ENCODE measurements around the gene CHRM5.
"Not testable (repeated sequence)": the region's sequence is repeated elsewhere in the genome, so short reads cannot be mapped to it uniquely, and the experiment has no call there.

Gene CHRM5

DNA sequence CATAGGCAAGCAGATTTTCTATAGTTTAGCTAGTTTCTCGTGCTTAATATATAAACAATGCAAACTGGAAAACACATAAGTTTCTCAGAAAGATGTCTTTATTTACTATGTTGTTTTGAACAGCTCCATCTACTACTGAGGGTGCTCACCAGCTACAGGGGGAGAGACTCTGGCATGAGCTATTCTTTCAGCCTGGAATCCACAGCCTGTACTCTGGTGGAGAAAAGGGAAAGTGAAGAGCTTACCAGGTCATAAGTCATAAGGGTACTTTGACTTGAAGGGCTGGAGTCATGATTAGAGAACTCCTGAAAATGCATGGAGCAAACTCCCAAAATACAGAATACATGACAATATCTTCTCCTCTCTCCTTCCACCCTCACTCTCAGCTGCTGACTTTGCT, 75.1 kb downstream of the CHRM5 start:
- no peak for DNase-seq (ENCODE audit: low spot score)

DNA sequence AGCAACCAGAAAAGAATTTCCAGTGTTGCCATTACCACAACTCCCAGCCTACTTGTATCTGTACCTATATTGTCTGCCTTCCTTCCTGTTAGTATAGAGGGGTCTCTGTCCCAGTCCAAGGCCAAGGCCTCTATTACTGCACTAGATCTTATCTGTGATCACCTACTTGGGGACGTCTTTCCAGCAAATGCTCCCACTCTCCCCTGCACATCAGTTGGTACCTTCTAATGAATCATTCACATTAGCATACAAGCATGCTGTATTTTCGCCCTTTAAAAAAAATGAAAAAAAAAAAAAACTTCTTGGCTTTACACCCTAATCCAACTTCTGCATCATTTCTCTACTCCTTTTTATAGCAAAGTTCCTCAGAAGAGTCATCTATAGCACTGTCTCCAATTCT, 75.5 kb downstream of the CHRM5 start:
- DNase-seq (ENCODE audit: low spot score): no peak

DNA sequence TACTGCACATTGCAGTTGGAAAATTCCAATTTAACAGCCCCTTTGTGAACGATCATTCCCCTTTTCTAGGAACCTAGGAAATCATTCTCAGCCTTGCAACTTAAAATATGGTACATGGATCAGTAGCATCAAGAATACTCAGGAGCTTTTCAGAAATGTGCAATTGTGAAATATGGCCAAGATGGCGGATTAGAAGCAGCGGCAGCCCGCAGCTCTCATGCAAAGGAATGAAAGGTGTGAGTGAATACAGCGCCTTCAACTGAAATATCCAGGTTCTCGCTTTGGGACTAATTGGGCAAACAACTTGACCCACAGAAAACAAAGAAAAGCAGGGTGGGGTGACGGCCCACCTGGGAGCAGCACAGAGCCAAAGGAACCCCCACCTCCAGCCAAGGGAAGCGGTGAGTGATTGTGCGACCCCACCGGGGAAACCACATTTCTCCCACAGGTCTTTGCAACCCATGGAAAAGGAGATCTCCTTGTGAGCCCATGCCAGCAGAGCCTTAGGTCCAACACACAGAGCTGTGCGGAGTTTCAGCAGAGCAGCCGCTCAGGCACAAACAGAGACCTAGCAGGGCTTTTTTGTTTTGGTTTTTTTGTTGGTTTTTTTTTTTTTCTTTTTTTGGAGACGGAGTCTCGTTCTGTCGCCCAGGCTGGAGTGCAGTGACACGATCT, 78.3 kb downstream of the CHRM5 start:
- no peak for DNase-seq (ENCODE audit: low spot score)

DNA sequence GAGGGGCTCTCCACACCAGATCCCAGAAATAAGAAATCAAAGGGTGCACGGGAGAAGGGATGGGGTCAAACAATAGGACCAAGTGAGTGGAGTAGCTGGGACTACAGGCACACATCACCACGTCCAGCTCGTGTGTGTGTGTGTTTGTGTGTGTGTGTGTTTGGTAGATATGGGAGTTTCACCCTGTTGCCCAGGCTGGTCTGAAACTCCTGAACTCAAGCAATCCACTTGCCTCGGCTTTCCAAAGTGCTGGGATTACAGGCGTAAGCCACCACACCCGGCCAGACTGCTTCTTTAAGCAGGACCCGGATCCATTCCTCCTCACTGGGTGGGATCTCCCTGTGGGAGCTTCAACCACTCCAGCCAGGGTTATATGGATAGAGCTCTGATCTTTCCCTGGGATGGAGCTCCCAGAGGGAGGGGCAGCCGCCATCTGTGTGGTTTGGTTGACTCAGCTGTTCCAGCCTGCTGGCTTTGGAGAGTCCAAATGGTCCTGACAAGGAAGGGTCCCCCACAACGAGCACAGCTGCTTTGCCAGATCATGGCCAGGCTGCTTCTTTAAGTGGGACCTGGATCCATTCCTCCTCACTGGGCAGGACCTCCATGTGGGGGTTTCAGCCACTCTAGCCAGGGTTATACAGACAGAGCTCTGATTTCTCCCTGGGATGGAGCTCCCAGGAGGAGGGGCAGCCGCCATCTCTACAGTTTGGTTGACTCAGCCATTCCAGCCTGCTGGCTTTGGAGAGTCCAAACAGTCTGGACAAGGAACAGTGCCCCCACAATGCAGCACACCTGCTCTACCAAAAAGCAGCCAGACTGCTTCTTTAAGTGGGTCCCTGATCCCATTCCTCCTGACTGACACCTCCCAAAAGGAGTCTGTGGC, 79.8 kb downstream of the CHRM5 start:
- DNase-seq (ENCODE audit: low spot score): no peak

DNA sequence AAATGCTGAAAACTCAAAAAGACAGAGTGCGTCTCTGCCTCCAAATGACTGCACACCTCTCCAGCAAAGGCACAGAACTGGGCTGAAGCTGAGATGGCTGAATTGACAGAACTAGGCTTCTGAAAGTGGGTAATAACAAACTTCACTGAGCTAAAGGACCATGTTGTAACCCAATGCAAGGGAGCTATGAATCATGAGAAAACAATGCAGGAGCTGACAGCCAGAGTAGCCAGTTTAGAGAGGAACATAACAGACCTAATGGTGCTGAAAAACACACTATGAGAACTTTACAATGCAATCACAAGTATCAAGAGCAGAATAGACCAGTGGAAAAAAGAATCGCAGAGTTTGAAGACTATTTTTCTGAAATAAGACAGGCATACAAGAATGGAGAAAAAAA, 80.8 kb downstream of the CHRM5 start:
- no peak for DNase-seq (ENCODE audit: low spot score)

DNA sequence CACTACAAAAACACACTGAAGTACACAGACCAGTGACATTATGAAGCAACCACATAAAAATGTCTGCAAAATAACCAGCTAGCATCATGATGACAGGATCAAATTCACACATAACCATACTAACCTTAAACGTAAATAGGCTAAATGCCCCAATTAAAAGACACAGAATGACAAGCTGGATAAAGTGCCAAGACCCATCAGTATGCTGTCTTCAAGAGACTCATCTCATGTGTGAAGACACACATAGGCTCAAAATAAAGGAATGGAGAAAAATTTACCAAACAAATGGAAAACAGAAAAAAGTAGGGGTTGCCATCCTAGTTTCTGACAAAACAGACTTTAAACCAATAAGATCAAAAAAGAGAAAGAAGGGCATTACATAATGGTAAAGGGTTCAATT, 82.1 kb downstream of the CHRM5 start:
- not testable (repeated sequence) for DNase-seq (ENCODE audit: low spot score)

DNA sequence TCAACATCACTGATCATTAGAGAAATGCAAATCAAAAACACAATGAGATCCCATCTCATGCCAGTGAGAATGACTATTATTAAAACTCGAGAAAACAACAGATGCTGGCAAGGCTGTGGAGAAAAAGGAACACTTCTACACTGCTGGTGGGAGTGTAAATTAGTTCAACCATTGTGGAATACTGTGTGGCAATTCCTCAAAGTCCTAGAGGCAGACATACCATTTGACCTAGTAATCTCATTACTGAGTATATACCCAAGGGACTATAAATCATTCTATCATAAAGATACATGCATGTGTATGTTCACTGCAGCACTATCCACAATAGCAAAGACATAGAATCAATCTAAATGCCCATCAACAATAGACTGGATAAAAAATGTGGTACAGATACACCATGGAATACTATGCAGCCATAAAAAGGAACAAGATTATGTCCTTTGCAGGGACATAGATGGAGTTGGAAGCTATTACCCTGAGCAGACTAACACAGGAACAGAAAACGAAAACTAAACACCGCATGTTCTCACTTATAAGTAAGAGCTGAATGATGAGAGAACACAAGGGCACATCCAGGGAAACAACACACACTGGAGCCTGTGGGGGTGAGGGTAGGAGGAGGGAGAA, 85.9 kb downstream of the CHRM5 start:
- no peak for DNase-seq (ENCODE audit: low spot score)

DNA sequence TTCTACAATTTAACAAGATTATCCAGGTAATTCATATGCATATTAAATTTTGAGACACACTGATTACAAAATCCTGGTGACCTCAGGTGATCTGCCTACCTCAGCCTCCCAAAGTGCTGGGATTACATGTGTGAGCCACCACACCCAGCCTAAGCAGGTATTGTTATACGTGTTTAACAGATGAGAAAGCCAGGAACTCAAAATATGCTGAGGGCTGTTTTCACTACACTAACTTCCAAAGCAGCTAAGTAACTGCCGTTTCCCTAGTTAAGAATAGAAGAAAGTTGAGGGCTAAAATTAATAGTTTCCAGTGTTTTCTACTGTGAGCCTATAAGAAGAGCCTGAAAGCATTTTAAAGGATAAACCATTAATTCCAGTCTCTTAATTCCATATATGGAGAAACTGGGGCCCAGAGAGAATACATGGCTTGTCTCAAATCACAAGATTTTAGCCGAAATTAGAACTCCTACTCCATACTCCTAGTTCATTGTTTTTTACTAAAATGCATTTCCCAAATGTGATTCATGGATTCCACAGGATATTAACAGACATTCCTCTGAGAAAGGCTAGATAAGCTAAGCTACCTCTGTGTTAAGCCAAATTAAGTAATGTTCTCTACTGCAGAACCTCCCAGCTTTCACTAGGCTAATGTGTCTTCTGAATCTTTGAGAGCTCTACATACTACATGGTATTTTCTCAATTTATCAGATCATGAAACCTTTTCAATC, 87.7 kb downstream of the CHRM5 start:
- no peak for DNase-seq (ENCODE audit: low spot score)

DNA sequence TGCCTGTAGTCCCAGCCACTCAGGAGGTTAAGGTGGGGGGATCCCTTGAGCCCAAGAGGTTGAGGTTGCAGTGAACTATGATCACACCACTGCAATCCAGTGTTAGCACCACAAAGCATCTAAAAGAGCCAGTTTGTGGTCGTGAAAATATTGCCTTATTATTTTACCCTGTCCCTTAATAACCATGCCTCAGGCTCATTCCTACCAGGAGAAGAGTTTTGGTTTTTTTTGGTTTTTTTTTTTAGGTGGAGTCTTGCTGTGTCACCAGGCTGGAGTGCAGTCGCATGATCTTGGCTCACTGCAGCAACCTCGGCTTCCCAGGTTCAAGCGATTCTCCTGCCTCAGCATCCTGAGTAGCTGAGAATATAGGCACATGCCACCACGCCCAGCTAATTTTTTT, 88.6 kb downstream of the CHRM5 start:
- DNase-seq (ENCODE audit: low spot score): no peak

DNA sequence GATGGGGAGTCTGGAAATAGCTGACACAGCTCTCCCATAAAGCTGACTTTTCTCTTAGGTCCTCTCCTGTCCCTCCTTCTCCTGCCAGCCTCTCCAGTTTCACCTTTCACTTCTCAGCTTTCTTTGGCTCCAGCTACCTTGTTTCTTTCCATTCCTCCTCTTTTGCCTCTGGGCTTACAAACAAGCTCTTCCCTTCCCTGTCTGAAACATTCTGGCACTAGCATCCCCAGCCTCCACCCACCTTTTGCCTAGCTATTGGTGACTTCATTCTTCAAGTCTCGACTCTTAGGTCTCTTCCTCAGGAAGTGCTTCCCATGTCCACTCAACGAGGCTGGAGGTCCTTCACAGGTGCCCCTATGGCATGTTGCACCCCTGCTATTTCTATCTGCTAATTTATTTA, 91.2 kb downstream of the CHRM5 start:
- DNase-seq (ENCODE audit: low spot score): no peak

DNA sequence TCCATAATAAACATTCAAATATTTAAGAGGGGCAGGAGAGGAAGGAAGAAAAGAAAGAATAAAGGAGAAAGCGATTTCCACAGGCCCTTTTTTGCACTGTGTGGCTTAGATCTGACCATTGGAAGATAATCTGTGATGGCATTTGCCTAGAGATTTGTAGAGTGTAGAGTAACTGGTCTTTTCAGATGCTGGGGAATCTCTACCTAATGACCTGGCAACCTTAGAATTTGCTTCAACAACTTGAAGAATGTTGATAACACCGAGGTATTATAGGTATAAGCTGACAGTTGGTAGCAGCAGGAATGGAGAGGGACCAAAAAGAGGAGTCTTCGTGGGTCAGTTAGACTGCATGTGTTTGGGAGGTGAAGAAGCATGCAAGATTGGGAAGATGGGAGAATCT, 91.6 kb downstream of the CHRM5 start:
- DNase-seq (ENCODE audit: low spot score): no peak

DNA sequence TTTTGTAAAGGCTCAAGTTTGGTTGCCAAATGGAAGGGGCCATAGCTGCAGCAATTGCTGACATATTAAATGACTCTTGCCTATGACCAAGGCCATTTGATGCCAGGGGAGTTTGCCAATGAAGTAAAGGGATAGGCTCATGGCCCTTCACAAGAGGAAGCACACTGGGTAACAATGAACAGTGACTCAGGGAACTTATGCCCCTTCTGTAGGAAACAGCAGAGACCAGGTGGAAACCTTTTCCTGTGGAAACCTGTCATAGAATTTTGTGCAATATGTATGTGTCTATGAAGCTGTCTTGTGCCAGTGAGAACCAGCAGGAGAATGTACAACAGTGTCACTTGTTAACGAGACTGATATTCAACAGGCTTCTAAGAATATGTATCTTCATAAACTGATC, 96.1 kb downstream of the CHRM5 start:
- no peak for DNase-seq (ENCODE audit: low spot score)

DNA sequence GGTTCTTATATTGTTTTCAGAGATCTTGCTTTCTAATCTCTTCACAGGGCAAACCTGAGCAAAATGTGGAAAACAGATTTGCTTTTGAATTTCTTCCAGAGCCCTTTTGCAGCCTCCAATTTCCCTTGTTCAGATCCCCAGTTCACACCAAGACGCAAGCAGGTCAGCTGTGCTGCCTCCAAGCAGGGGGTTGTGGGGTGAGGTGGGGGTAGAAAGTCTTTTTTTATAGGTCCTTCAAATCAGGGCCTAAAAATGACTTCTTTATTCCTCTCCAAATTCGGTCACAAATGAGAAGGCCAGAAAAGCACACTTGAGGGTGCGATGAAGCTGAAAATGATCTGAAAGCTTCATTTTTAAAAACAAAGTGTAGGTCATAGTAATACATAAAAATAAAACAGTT, 97.0 kb downstream of the CHRM5 start:
- no peak for DNase-seq (ENCODE audit: low spot score)

DNA sequence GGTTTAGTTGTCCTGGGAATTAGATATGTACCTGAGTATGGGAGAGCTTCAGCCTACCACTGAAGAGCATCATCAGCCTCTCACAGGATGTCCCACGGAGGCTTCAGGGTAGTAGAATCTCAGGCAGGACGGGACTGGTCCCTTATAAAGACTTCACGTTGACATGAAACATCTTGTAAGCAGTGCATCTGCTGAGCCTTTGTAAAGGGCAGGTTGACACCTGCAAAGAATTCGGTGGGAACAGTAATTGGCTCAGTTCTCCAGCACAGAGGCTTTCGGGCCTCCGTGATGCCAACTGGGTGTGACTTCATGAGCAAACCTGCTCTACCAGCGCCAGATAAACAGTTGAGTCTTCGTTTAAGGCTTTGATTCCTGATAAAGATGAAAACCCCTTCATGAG, 97.6 kb downstream of the CHRM5 start:
- DNase-seq (ENCODE audit: low spot score): no peak

DNA sequence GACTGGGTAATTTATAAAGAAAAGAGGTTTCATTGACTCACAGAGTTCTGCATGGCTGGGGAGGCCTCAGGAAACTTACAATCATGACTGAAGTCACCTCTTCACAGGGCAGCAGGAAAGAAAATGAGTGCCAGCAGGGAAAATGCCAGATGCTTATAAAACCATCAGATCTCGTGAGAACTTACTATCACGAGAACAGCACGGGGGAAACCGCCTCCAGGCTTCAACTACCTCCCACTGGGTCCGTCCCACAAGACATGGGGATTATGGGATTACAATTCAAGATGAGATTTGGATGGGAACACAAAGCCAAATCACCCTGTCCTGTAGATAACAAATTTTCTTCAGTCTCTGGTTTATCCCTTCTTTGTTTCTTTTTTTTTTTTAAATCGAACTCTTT, 101.7 kb downstream of the CHRM5 start:
- DNase-seq (ENCODE audit: low spot score): no peak

DNA sequence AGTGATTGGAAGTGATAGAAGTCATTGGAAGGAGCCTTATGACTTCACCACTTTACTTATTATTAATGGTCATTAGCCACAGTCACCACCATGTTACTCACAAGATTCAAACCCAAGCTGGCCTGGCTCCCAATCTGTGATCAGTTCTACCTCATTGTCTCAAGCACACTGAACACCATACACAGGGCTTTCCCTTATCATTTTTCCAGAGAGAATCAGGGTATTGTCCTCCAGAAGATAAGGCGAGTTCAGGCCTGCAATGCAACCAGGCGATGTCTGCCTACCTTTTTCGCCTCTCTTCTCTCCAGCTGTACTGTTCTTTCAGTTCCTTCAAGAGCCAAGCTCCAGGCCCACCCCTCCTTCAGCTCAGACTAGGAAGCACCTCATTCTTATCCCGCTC, 108.5 kb downstream of the CHRM5 start:
- no peak for DNase-seq (ENCODE audit: low spot score)

DNA sequence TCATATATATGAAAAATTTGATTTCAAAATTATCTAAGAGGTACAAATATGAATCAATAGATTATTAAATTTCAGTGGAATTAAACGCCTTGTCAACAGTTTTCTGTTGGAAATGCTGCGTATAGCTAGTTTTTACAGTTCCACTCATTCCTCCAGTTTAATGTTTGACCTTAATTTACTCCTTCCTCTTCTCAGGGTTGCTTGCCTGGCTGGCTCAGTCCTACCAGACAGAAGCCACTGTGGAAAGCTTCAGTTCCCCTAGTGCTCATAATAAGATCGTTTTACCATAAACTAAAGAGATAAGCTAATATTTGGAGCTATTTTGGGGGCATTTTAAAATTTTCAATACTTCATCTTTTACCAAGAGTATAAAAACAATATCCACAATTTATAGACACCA, 110.6 kb downstream of the CHRM5 start:
- DNase-seq (ENCODE audit: low spot score): no peak

DNA sequence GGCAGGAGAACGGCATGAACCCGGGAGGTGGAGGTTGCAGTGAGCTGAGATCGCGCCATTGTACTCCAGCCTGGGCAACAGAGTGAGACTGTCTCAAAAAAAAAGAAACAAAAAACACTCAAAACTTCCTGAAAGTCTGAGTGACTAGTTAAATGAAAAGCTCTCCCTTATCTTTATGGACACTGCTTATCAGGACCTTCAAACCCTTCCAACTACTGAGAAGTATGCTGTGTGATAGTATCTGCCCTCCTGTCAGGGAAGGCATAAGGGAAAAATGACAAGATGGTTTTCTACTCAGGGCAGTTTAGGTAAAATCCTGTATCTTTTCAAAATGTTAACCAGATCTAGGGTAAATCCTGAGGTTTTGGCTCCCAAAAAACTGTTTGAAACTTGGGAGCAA, 111.6 kb downstream of the CHRM5 start:
- DNase-seq (ENCODE audit: low spot score): no peak

DNA sequence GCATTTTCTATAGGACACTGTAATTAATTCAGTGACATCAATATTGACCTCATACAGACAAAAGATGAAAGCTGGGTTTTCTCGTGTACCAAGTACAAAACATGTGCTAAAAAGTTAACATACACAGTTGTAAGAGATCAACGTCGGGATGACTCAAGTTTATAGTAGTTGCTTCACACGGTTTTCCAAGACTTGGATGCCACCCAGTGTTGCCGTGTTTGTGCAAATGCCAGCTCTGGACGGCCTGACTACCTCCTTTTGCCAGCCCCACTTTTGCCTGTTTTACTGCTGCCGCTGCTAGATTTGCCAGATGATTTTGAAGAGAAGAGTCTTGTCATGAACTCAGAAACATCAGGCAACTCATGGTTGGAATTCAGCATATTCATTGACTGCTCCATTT, 115.8 kb downstream of the CHRM5 start:
- DNase-seq (ENCODE audit: low spot score): no peak

DNA sequence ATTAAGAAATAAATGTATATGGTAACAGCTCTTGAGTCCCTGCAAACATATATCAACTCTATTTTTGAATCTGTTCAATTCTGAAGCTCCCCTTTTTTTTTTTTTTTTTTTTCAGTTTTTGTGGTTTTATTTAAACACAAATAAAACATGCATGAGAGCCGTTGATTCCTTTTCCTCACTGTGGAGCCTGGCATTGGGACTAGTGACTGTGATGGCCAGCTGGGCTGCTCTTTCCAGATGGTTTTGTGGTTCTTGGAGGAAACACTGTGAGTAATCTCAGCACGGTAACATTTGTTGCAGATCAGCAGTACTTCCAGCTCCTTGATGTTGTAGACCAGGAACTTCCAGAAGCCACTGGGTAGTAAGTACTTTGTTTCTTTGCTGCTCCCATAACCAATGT, 117.4 kb downstream of the CHRM5 start:
- DNase-seq (ENCODE audit: low spot score): no peak

DNA sequence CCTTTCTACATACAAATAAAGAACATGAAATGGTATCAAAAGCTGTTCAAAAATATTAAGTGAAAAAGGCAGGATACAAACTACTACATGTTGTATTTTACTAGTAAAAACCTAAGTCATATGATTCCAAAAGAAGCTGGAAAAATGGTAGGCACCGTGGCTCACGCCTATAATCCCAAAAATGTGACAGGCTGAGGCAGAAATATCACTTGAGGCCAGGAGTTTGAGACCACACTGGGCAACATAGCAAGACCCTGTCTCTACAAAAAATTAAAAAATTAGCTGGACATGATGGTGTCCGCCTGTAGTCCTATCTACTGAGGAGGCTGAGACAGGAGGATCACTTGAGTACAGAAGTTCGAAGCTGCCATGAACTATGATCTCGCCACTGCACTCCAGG, 131.6 kb downstream of the CHRM5 start:
- DNase-seq (ENCODE audit: low spot score): no peak

DNA sequence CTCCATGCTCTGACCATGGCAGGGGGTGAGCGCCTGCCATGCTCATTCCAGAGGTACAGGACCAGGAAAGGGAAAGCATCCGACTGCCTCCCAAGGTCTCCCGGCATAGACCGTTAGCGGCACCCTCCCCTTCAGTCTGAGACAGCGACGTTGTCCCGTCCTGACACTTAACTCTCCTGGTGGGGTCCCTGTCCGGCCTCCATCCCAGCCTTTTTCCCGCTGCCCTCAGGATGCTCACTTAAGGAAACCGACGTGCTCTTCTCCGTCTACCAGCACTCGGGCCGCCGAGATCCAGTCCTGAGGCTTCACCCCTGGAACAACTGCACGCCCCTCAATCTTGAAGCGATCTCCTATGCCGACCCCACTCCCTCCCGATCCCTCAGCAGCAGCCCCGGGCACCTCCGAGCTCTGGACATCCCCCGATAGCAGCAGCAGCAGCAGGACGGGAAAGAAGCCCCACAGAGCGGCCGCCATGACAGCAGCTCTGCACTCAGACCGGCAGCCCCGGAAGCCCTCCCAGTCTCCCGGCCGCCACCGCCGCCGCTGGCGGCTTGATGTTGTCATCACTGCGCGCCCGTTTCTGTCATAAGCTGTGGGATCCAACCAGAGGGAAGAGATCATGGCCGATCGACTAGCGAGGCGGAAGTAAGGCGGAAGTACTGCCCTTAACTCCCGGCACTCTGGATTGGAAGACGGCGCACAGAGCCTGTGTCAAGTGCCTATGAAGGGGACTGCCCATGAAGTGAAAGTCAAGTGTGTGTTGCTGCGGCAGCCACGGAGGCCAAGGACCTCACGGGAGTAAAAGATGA, 133.3 kb downstream of the CHRM5 start, which contains the start of the genes EMC7 and PGBD4:
Gene EMC7 (minus strand): TSS at position 497 of the 809 bp plus-strand sequence. CDS start 23 bp downstream, at position 474.
Gene PGBD4 (plus strand): TSS at position 718 of the 809 bp plus-strand sequence. CDS start 449 bp downstream, outside the sequence.
- DNase-seq (ENCODE audit: low spot score): peak; percentile 99
